MCF 10A (cell line): ENCODE results near the gene COL4A1. TPM values are rescaled to one million over a fixed set of nuclear protein-coding genes. Genes with fewer than 3 reads are reported as not detected.

Experiments
- BruUV-seq: library from RNA; stranded (reverse); fragments of 400-500 nt; replicated peaks from 2 replicates; lab custom pipeline; 2021; lab: Mats Ljungman, UMichigan
- CTCF ChIA-PET: fragments of 300-600 bp; sonication (Branson Sonifier 250); formaldehyde crosslinking; extraction: SDS; loops from one replicate; lab custom pipeline; 2021; ENCODE audit warnings: antibody characterized with exemption, inconsistent platforms; lab: Yijun Ruan, JAX
- POLR2A ChIA-PET: fragments of 300-600, 350-650 bp; sonication (Branson Sonifier 250); formaldehyde crosslinking; extraction: SDS; loops from one replicate; lab custom pipeline; 2020; ENCODE audit warnings: antibody characterized with exemption, inconsistent platforms; lab: Yijun Ruan, JAX
- DNase-seq: peaks from one replicate; pipeline ENCODE4 v3.0.0-alpha.2; 2018; ENCODE audit not compliant: unreplicated experiment
- H3K27ac Mint-ChIP-seq: one replicate; pipeline ENCODE4 v1.8.0; 2022; ENCODE audit warnings: mild to moderate bottlenecking, low read depth, mixed read lengths; ENCODE audit not compliant: unreplicated experiment
- H3K27me3 Mint-ChIP-seq: one replicate; pipeline ENCODE4 v1.8.0; 2022; ENCODE audit warnings: mixed read lengths; ENCODE audit not compliant: insufficient read depth, unreplicated experiment
- H3K36me3 Mint-ChIP-seq: one replicate; pipeline ENCODE4 v1.8.0; 2022; ENCODE audit warnings: mild to moderate bottlenecking, moderate library complexity, mixed read lengths; ENCODE audit not compliant: insufficient read depth, unreplicated experiment
- H3K4me1 Mint-ChIP-seq: one replicate; pipeline ENCODE4 v1.8.0; 2022; ENCODE audit warnings: mixed read lengths; ENCODE audit not compliant: insufficient read depth, unreplicated experiment
- H3K4me3 Mint-ChIP-seq: one replicate; pipeline ENCODE4 v1.8.0; 2022; ENCODE audit warnings: mild to moderate bottlenecking, moderate library complexity, mixed read lengths; ENCODE audit not compliant: unreplicated experiment
- H3K9me3 Mint-ChIP-seq: one replicate; pipeline ENCODE4 v1.8.0; 2022; ENCODE audit warnings: mixed read lengths; ENCODE audit not compliant: unreplicated experiment
- intact Hi-C: fragments of 100-400 bp; cut with micrococcal nuclease; formaldehyde crosslinking; loops from 2 replicates; pipeline ENCODE4 v1.14.1; 2022
- total RNA-seq: library from RNA; stranded (reverse); gene quantifications from 2 replicates; pipeline ENCODE4 v1.2.3, GENCODE V29; 2022
- TF ChIP-seq, protein P1 (sequence below): fragments of 200-600 bp; IDR thresholded peaks from one replicate; pipeline ENCODE4 v1.8.0; 2022; ENCODE audit warnings: antibody characterized with exemption, mild to moderate bottlenecking; ENCODE audit not compliant: unreplicated experiment

Gene COL4A1
- total RNA-seq, 1 experiment from 2014 or later = 42.1 TPM

DNA sequence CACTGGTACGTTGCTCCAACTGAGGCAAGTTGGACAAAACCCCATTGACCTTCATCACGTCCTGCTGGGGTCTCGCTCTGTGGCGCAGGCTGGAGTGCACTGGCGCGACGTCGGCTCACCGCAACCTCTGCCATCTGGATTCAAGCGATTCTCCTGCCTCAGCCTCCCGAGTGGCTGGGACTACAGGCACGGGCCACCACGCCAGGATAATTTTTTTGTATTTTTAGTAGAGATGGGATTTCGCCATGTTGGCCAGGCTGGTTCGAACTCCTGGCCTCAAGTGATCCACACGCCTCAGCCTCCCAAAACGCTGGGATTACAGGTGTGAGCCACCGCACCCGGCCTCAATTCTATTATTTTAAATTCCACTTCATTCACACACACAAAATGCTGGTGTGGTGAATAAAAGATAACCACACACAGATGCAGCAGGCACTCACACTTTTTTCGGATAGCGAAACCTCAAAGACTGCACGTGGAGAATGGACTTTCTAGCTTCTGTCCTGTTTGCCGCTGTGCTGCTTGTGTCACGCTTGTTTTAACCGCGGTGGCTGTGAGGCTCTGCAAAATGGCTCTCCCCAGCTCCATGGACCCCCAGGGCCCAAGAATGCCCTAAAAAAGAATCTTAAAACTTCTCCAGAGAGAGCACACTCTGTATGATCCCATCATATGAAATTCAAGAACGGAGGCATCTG is 58.4 kb downstream of the COL4A1 start:
- no peak for DNase-seq
- Mint-ChIP-seq H3K27ac (no peak overlapping the region), H3K36me3 (peaks cover 6% of the 10 kb centered on the region), H3K4me1 (peaks cover 19% of the 10 kb centered on the region), H3K4me3 (no peak overlapping the region), H3K9me3 (no peaks in the 10 kb centered on the region), H3K27me3 (no peaks in the 10 kb centered on the region)
- intact Hi-C loops = no loop called here
- no TSS peak for BruUV-seq
- TF ChIP-seq, protein P1, sequence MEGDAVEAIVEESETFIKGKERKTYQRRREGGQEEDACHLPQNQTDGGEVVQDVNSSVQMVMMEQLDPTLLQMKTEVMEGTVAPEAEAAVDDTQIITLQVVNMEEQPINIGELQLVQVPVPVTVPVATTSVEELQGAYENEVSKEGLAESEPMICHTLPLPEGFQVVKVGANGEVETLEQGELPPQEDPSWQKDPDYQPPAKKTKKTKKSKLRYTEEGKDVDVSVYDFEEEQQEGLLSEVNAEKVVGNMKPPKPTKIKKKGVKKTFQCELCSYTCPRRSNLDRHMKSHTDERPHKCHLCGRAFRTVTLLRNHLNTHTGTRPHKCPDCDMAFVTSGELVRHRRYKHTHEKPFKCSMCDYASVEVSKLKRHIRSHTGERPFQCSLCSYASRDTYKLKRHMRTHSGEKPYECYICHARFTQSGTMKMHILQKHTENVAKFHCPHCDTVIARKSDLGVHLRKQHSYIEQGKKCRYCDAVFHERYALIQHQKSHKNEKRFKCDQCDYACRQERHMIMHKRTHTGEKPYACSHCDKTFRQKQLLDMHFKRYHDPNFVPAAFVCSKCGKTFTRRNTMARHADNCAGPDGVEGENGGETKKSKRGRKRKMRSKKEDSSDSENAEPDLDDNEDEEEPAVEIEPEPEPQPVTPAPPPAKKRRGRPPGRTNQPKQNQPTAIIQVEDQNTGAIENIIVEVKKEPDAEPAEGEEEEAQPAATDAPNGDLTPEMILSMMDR = no peak
- POLR2A ChIA-PET = interaction anchor here (0.7 kb wide), 1 partner anchor 61 kb away, joined by 3 read pairs; no protein-coding TSS in a partner anchor
- CTCF ChIA-PET = interaction anchor here (0.6 to 2.9 kb wide), 5 partner anchors 10 to 194 kb away, joined by 3 to 13 read pairs (median 3); no protein-coding TSS in a partner anchor

DNA sequence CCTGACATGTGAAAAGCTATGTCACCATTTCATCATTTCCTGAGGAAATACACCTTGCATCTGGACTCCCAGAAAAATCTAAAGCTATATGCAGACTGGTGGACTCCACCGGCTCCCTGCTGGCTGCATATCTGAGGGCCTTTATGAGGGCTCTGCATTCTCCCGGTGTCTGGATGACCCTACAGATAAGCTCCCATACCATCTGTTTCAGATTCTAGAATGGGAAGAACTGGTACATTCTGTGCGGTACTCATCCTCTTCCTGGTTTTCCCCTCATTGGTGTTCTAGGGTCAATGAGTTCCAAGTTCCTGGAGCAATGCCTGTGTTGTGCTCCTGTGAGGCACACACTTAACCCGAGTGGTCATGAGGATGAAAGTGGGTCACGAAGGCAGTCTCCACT is 60.4 kb downstream of the COL4A1 start:
- H3K9me3 Mint-ChIP-seq = no peaks in the 10 kb centered on the region
- no peak for DNase-seq
- POLR2A ChIA-PET = no interaction called here
- intact Hi-C loops = no loop called here
- CTCF ChIA-PET = interaction anchor here (0.8 to 2.9 kb wide), 3 partner anchors 8 to 198 kb away, joined by 3 to 13 read pairs (median 3); no protein-coding TSS in a partner anchor
- H3K27ac Mint-ChIP-seq = no peak overlapping the region
- TF ChIP-seq, protein P1 = no peak
- no peaks in the 10 kb centered on the region for H3K27me3 Mint-ChIP-seq
- no TSS peak for BruUV-seq
- no peak overlapping the region for H3K4me3 Mint-ChIP-seq
- peaks cover 6% of the 10 kb centered on the region for H3K36me3 Mint-ChIP-seq
- peaks cover 18% of the 10 kb centered on the region for H3K4me1 Mint-ChIP-seq

DNA sequence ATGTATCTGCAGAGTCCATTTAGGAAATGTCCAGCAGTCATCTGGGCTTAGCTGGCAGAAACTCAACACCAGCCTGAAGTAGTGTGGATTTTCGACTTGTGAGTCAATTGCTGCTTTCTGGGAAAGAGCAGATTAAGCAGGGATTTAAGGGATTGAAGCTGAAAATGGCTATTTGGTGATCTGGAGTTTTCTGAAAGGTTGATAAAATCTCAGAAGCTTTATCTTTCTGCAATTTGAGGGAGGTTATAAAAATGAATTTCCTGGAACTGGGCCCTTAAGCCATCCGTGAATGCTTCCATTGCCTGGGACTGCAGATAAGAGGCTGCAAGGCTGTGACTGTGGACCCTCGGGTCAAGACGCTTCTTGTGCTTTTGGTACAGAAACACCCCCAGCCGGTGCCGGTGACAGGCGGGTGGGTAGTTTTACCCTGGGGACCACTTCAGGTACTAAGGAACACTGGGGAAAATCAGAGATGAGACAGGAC is 61.5 kb downstream of the COL4A1 start:
- H3K27me3 Mint-ChIP-seq = no peaks in the 10 kb centered on the region
- DNase-seq = no peak
- peaks cover 8% of the 10 kb centered on the region for H3K4me1 Mint-ChIP-seq
- H3K36me3 Mint-ChIP-seq = no peaks in the 10 kb centered on the region
- H3K9me3 Mint-ChIP-seq = no peaks in the 10 kb centered on the region
- CTCF ChIA-PET = no interaction called here
- no TSS peak for BruUV-seq
- POLR2A ChIA-PET = interaction anchor here (0.7 kb wide), 1 partner anchor 293 kb away, joined by 3 read pairs; no protein-coding TSS in a partner anchor
- intact Hi-C loops = no loop called here
- TF ChIP-seq, protein P1 = no peak
- no peak overlapping the region for H3K4me3 Mint-ChIP-seq
- no peak overlapping the region for H3K27ac Mint-ChIP-seq

DNA sequence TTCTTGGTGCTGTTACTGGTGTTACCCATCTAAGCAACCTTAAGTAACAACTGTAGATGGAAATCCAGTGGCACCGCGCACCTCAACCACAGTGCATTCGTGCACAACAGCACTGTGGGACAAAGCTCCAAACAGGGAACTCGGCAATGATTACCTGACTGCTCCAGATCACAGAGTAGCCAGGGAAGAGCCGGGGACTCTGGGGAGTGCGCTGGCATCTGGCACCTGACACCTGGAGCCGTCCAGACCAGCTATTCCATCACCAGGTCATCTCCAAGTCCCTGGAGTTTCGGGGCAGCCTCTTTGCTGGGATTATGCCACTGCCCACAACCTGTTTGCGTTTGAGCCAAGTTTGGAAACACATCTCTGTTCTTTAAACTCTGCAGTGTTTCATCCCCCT is 62.0 kb downstream of the COL4A1 start:
- H3K4me3 Mint-ChIP-seq = no peak overlapping the region
- peaks cover 3% of the 10 kb centered on the region for H3K4me1 Mint-ChIP-seq
- POLR2A ChIA-PET = interaction anchor here (0.7 kb wide), 1 partner anchor 294 kb away, joined by 3 read pairs; no protein-coding TSS in a partner anchor
- no peaks in the 10 kb centered on the region for H3K36me3 Mint-ChIP-seq
- H3K27me3 Mint-ChIP-seq = no peaks in the 10 kb centered on the region
- H3K27ac Mint-ChIP-seq = no peak overlapping the region
- H3K9me3 Mint-ChIP-seq = no peaks in the 10 kb centered on the region
- CTCF ChIA-PET = no interaction called here
- BruUV-seq = no TSS peak
- no peak for DNase-seq
- intact Hi-C loops = no loop called here
- TF ChIP-seq, protein P1 = no peak
